DOHH2 (cell line): ENCODE data around the gene WDR7.

Source experiments
- EZH2phosphoT487 ChIP-seq: fragments of 200-600 bp; sonication (generic); IDR thresholded peaks from 2 replicates; pipeline ENCODE4 v1.6.1; 2017; ENCODE audit warnings: borderline replicate concordance, mild to moderate bottlenecking, antibody characterized with exemption, low read length, moderate library complexity, mixed read lengths
- TF ChIP-seq, protein P1 (sequence below): fragments of 200-600 bp; sonication (generic); IDR thresholded peaks from one replicate; pipeline ENCODE4 v1.5.1; 2014; ENCODE audit warnings: antibody characterized with exemption, mild to moderate bottlenecking, low read depth, low read length; ENCODE audit not compliant: poor library complexity, severe bottlenecking

DNA sequence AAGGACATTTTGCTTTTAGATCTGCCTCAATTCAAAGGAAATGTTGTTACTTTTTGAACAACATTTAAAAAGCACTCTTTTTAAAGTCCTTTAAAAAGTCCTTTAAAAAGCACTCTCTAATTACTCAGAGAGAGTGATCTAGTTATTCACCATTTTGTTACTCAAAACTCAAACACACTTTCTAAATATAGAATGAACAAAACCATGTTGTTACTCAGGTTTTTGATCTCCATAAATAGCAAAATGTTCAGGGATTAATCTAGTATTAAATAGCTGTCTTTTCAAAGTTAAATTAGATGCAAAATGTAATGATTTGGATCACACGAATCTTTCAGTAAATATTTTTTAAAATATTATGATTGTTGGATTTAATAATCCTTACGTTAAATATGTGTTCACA lies 352.2 kb downstream of the WDR7 start:
- TF ChIP-seq, protein P1, sequence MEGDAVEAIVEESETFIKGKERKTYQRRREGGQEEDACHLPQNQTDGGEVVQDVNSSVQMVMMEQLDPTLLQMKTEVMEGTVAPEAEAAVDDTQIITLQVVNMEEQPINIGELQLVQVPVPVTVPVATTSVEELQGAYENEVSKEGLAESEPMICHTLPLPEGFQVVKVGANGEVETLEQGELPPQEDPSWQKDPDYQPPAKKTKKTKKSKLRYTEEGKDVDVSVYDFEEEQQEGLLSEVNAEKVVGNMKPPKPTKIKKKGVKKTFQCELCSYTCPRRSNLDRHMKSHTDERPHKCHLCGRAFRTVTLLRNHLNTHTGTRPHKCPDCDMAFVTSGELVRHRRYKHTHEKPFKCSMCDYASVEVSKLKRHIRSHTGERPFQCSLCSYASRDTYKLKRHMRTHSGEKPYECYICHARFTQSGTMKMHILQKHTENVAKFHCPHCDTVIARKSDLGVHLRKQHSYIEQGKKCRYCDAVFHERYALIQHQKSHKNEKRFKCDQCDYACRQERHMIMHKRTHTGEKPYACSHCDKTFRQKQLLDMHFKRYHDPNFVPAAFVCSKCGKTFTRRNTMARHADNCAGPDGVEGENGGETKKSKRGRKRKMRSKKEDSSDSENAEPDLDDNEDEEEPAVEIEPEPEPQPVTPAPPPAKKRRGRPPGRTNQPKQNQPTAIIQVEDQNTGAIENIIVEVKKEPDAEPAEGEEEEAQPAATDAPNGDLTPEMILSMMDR = no peak
- no peak for TF ChIP-seq EZH2phosphoT487
